ENCODE measurements around the gene HEG1. TPM values are rescaled to one million over a fixed set of nuclear protein-coding genes. Genes with fewer than 3 reads are reported as not detected.

HEG1 gene
- total RNA-seq, 1 experiment from 2014 or later, result 14.6 TPM

- Mint-ChIP-seq H3K9me3 (peaks cover 15% of the 10 kb centered on the region), H3K4me3 (no peak overlapping the region), H3K27me3 (ENCODE audit: low read depth) (no peaks in the 10 kb centered on the region), H3K36me3 (peaks cover 14% of the 10 kb centered on the region), H3K27ac (no peak overlapping the region), H3K4me1 (no peaks in the 10 kb centered on the region)
- POLR2A ChIA-PET, result no interaction called here
- ATAC-seq (no peak), DNase-seq (ENCODE audit: low spot score) (no peak)
- CTCF ChIA-PET, result interaction anchor here (1.5 kb wide), 1 partner anchor 72 kb away, joined by 3 read pairs; no protein-coding TSS in a partner anchor
- TF ChIP-seq, protein P1, sequence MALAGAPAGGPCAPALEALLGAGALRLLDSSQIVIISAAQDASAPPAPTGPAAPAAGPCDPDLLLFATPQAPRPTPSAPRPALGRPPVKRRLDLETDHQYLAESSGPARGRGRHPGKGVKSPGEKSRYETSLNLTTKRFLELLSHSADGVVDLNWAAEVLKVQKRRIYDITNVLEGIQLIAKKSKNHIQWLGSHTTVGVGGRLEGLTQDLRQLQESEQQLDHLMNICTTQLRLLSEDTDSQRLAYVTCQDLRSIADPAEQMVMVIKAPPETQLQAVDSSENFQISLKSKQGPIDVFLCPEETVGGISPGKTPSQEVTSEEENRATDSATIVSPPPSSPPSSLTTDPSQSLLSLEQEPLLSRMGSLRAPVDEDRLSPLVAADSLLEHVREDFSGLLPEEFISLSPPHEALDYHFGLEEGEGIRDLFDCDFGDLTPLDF (CRISPR knock-in tag; IDR thresholded peaks at IDR 0.05), result no peak
- TF ChIP-seq, protein P2, sequence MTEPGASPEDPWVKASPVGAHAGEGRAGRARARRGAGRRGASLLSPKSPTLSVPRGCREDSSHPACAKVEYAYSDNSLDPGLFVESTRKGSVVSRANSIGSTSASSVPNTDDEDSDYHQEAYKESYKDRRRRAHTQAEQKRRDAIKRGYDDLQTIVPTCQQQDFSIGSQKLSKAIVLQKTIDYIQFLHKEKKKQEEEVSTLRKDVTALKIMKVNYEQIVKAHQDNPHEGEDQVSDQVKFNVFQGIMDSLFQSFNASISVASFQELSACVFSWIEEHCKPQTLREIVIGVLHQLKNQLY (CRISPR knock-in tag; IDR thresholded peaks at IDR 0.05), result no peak
- TF ChIP-seq HMGXB4 (CRISPR knock-in tag; IDR thresholded peaks at IDR 0.05) (no peak), ZBTB43 (CRISPR knock-in tag; IDR thresholded peaks at IDR 0.05) (no peak), SOX15 (CRISPR knock-in tag; IDR thresholded peaks at IDR 0.05) (no peak), CDX4 (CRISPR knock-in tag; IDR thresholded peaks at IDR 0.05; ENCODE audit: borderline replicate concordance) (no peak)
Observed at GRCh38 chr3:124973290-124973689, 82.5 kb downstream of the HEG1 start.

- Mint-ChIP-seq H3K27ac (no peak overlapping the region), H3K27me3 (ENCODE audit: low read depth) (no peaks in the 10 kb centered on the region), H3K4me1 (no peaks in the 10 kb centered on the region), H3K4me3 (no peak overlapping the region), H3K36me3 (peaks cover 8% of the 10 kb centered on the region), H3K9me3 (peaks cover 10% of the 10 kb centered on the region)
- ATAC-seq (no peak), DNase-seq (ENCODE audit: low spot score) (no peak)
- ChIA-PET CTCF (no interaction called here), POLR2A (no interaction called here)
- TF ChIP-seq, protein P3, sequence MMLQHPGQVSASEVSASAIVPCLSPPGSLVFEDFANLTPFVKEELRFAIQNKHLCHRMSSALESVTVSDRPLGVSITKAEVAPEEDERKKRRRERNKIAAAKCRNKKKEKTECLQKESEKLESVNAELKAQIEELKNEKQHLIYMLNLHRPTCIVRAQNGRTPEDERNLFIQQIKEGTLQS (CRISPR knock-in tag; conservative IDR thresholded peaks at IDR 0.05), result no peak
Observed at GRCh38 chr3:124972457-124972856, 83.3 kb downstream of the HEG1 start.

- ChIA-PET POLR2A (no interaction called here), CTCF (no interaction called here)
- H3K4me3 Mint-ChIP-seq, result no peak overlapping the region
- no peak for DNase-seq (ENCODE audit: low spot score)
- H3K27me3 Mint-ChIP-seq (ENCODE audit: low read depth), result no peaks in the 10 kb centered on the region
- H3K4me1 Mint-ChIP-seq, result no peaks in the 10 kb centered on the region
- no peak for ATAC-seq
- no peaks in the 10 kb centered on the region; the same call in 1 of the 2 replicates for H3K36me3 Mint-ChIP-seq
- no peaks in the 10 kb centered on the region for H3K9me3 Mint-ChIP-seq
- H3K27ac Mint-ChIP-seq, result no peak overlapping the region
- TF ChIP-seq FOXP1 (CRISPR knock-in tag; IDR thresholded peaks at IDR 0.05; ENCODE audit: borderline replicate concordance) (no peak), JUN (CRISPR knock-in tag; IDR thresholded peaks at IDR 0.05) (no peak), ZNF396 (CRISPR knock-in tag; IDR thresholded peaks at IDR 0.05; ENCODE audit: borderline replicate concordance) (no peak), ZNF671 (CRISPR knock-in tag; IDR thresholded peaks at IDR 0.05) (no peak), FOXK1 (CRISPR knock-in tag; IDR thresholded peaks at IDR 0.05) (no peak), ZNF219 (CRISPR knock-in tag; IDR thresholded peaks at IDR 0.05; ENCODE audit: borderline replicate concordance) (no peak), GTF2I (CRISPR knock-in tag; conservative IDR thresholded peaks at IDR 0.05) (no peak), NFYB (CRISPR knock-in tag; conservative IDR thresholded peaks at IDR 0.05; ENCODE audit: low read depth) (no peak), ZSCAN18 (CRISPR knock-in tag; IDR thresholded peaks at IDR 0.05) (no peak), ETV6 (CRISPR knock-in tag; IDR thresholded peaks at IDR 0.05) (no peak), ZBTB21 (CRISPR knock-in tag; IDR thresholded peaks at IDR 0.05; ENCODE audit: borderline replicate concordance) (no peak)
- TF ChIP-seq, protein P4, sequence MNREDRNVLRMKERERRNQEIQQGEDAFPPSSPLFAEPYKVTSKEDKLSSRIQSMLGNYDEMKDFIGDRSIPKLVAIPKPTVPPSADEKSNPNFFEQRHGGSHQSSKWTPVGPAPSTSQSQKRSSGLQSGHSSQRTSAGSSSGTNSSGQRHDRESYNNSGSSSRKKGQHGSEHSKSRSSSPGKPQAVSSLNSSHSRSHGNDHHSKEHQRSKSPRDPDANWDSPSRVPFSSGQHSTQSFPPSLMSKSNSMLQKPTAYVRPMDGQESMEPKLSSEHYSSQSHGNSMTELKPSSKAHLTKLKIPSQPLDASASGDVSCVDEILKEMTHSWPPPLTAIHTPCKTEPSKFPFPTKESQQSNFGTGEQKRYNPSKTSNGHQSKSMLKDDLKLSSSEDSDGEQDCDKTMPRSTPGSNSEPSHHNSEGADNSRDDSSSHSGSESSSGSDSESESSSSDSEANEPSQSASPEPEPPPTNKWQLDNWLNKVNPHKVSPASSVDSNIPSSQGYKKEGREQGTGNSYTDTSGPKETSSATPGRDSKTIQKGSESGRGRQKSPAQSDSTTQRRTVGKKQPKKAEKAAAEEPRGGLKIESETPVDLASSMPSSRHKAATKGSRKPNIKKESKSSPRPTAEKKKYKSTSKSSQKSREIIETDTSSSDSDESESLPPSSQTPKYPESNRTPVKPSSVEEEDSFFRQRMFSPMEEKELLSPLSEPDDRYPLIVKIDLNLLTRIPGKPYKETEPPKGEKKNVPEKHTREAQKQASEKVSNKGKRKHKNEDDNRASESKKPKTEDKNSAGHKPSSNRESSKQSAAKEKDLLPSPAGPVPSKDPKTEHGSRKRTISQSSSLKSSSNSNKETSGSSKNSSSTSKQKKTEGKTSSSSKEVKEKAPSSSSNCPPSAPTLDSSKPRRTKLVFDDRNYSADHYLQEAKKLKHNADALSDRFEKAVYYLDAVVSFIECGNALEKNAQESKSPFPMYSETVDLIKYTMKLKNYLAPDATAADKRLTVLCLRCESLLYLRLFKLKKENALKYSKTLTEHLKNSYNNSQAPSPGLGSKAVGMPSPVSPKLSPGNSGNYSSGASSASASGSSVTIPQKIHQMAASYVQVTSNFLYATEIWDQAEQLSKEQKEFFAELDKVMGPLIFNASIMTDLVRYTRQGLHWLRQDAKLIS (CRISPR knock-in tag; IDR thresholded peaks at IDR 0.05; ENCODE audit: borderline replicate concordance), result no peak
Observed at GRCh38 chr3:124969963-124970722, 85.7 kb downstream of the HEG1 start.
